ENCODE results near the gene FAM174C.
A peak's percentile ranks its signal among the peaks of the same experiment; 100 is the strongest.

FAM174C gene

GRCh38 chr19:1275260-1275975, at the start of gene FAM174C:
Gene FAM174C (plus strand): TSS chr19:1275530. CDS start chr19:1275550, 20 bp downstream.
- in situ Hi-C loops (cut with MboI; ENCODE audit: low pct_unique_long_range_greater_than_20kb, low sequenced_read_pairs) = no loop called here
- DNase-seq = peak; percentile 96

- DNase-seq = no peak
- in situ Hi-C loops (cut with MboI; ENCODE audit: low pct_unique_long_range_greater_than_20kb, low sequenced_read_pairs) = no loop called here
These were observed 49.2 kb upstream of the FAM174C start for GRCh38 chr19:1226227-1226518.

GRCh38 chr19:1226522-1227303, 48.6 kb upstream of the FAM174C start:
- no peak for DNase-seq
- in situ Hi-C loops (cut with MboI; ENCODE audit: low pct_unique_long_range_greater_than_20kb, low sequenced_read_pairs) = no loop called here

GRCh38 chr19:1227304-1228054, 47.9 kb upstream of the FAM174C start:
- in situ Hi-C loops (cut with MboI; ENCODE audit: low pct_unique_long_range_greater_than_20kb, low sequenced_read_pairs) = no loop called here
- DNase-seq = no peak

GRCh38 chr19:1228161-1228957, 47.0 kb upstream of the FAM174C start:
- in situ Hi-C loops (cut with MboI; ENCODE audit: low pct_unique_long_range_greater_than_20kb, low sequenced_read_pairs) = no loop called here
- DNase-seq = no peak

GRCh38 chr19:1229056-1229923, 46.0 kb upstream of the FAM174C start:
- in situ Hi-C loops (cut with MboI; ENCODE audit: low pct_unique_long_range_greater_than_20kb, low sequenced_read_pairs) = no loop called here
- DNase-seq = no peak

- in situ Hi-C loops (cut with MboI; ENCODE audit: low pct_unique_long_range_greater_than_20kb, low sequenced_read_pairs) = no loop called here
- DNase-seq = no peak
These were observed 45.2 kb upstream of the FAM174C start for GRCh38 chr19:1229924-1230782.

GRCh38 chr19:1230783-1231489, 44.4 kb upstream of the FAM174C start:
- in situ Hi-C loops (cut with MboI; ENCODE audit: low pct_unique_long_range_greater_than_20kb, low sequenced_read_pairs) = no loop called here
- no peak for DNase-seq

GRCh38 chr19:1231729-1232637, 43.3 kb upstream of the FAM174C start:
- no peak for DNase-seq
- in situ Hi-C loops (cut with MboI; ENCODE audit: low pct_unique_long_range_greater_than_20kb, low sequenced_read_pairs) = no loop called here

GRCh38 chr19:1232652-1233072, 42.7 kb upstream of the FAM174C start:
- in situ Hi-C loops (cut with MboI; ENCODE audit: low pct_unique_long_range_greater_than_20kb, low sequenced_read_pairs) = no loop called here
- DNase-seq = no peak

GRCh38 chr19:1233115-1233667, 42.1 kb upstream of the FAM174C start:
- in situ Hi-C loops (cut with MboI; ENCODE audit: low pct_unique_long_range_greater_than_20kb, low sequenced_read_pairs) = no loop called here
- no peak for DNase-seq

- DNase-seq = no peak
- in situ Hi-C loops (cut with MboI; ENCODE audit: low pct_unique_long_range_greater_than_20kb, low sequenced_read_pairs) = no loop called here
These were observed 41.0 kb upstream of the FAM174C start for GRCh38 chr19:1234051-1234954.

GRCh38 chr19:1234955-1235380, 40.4 kb upstream of the FAM174C start:
- in situ Hi-C loops (cut with MboI; ENCODE audit: low pct_unique_long_range_greater_than_20kb, low sequenced_read_pairs) = no loop called here
- DNase-seq = no peak

- no peak for DNase-seq
- in situ Hi-C loops (cut with MboI; ENCODE audit: low pct_unique_long_range_greater_than_20kb, low sequenced_read_pairs) = no loop called here
These were observed 39.4 kb upstream of the FAM174C start for GRCh38 chr19:1235625-1236538.

All from KBM-7 (cell line).